HS-27A (cell line): ENCODE measurements around the gene CRYGC.
"Not testable (repeated sequence)": the region's sequence is repeated elsewhere in the genome, so short reads cannot be mapped to it uniquely, and the experiment has no call there.

Source experiments
- DNase-seq: peaks from one replicate; pipeline ENCODE4 v3.0.0-alpha.2; 2012; ENCODE audit warnings: low read depth, missing footprints

Gene CRYGC

GRCh38 chr2:208136716-208137094 is 7.1 kb upstream of the CRYGC start:
- DNase-seq = no peak

- no peak for DNase-seq
These were observed 6.4 kb upstream of the CRYGC start for GRCh38 chr2:208135794-208136715.

- DNase-seq = no peak
These were observed 5.4 kb upstream of the CRYGC start for GRCh38 chr2:208134928-208135586.

GRCh38 chr2:208130712-208131110 is 1.1 kb upstream of the CRYGC start:
- DNase-seq = no peak

GRCh38 chr2:208128136-208128535 is 1.5 kb downstream of the CRYGC start:
- DNase-seq = no peak

GRCh38 chr2:208127090-208127489 is 2.5 kb downstream of the CRYGC start:
- no peak for DNase-seq

- no peak for DNase-seq
These were observed 4.4 kb downstream of the CRYGC start for GRCh38 chr2:208125251-208125650.

- not testable (repeated sequence) for DNase-seq
These were observed 5.5 kb downstream of the CRYGC start, which contains the start of gene CRYGD for GRCh38 chr2:208124013-208124715. Gene CRYGD (minus strand): TSS chr2:208124524. CDS start chr2:208124473, 51 bp downstream.

GRCh38 chr2:208122248-208122647 is 7.4 kb downstream of the CRYGC start:
- DNase-seq = no peak

- no peak for DNase-seq
These were observed 10.7 kb downstream of the CRYGC start for GRCh38 chr2:208118918-208119317.

- not testable (repeated sequence) for DNase-seq
These were observed 12.2 kb downstream of the CRYGC start for GRCh38 chr2:208117390-208117789.

- DNase-seq = no peak
These were observed 16.7 kb downstream of the CRYGC start for GRCh38 chr2:208112969-208113368.

- DNase-seq = not testable (repeated sequence)
These were observed 17.3 kb downstream of the CRYGC start for GRCh38 chr2:208112273-208112745.

- no peak for DNase-seq
These were observed 26.0 kb downstream of the CRYGC start for GRCh38 chr2:208103616-208104015.

- no peak for DNase-seq
These were observed 27.7 kb downstream of the CRYGC start for GRCh38 chr2:208101716-208102631.

GRCh38 chr2:208099682-208100470 is 29.8 kb downstream of the CRYGC start:
- no peak for DNase-seq

- not testable (repeated sequence) for DNase-seq
These were observed 30.9 kb downstream of the CRYGC start for GRCh38 chr2:208098701-208099100.

- DNase-seq = no peak
These were observed 31.4 kb downstream of the CRYGC start for GRCh38 chr2:208098267-208098666.

GRCh38 chr2:208097801-208098200 is 31.8 kb downstream of the CRYGC start:
- DNase-seq = no peak

- no peak for DNase-seq
These were observed 32.3 kb downstream of the CRYGC start for GRCh38 chr2:208097313-208097712.
